ENCODE measurements around the gene SFTPA1. TPM values are rescaled to one million over a fixed set of nuclear protein-coding genes. Genes with fewer than 3 reads are reported as not detected.
"Not testable (repeated sequence)": the region's sequence is repeated elsewhere in the genome, so short reads cannot be mapped to it uniquely, and the experiment has no call there.

The SFTPA1 gene
- total RNA-seq: not detected

- Mint-ChIP-seq H3K27ac (no peak within 1 kb of the TSS), H3K27me3 (peaks cover 1% of the 10 kb centered on the region), H3K4me3 (no peak within 1 kb of the TSS), H3K4me1 (no peaks in the 10 kb centered on the region), H3K9me3 (ENCODE audit: low read depth) (no peaks in the 10 kb centered on the region), H3K36me3 (ENCODE audit: low read depth) (no peaks in the 10 kb centered on the region)
- CTCF ChIA-PET: interaction anchor here (1.2 kb wide), 1 partner anchor 18 kb away, joined by 3 read pairs; no protein-coding TSS in a partner anchor
- POLR2A ChIA-PET: no interaction called here
- intact Hi-C loops (cut with DNase I, micrococcal nuclease): no loop called here
- DNase-seq (no peak), ATAC-seq (no peak)
Measured at GRCh38 chr10:79610601-79611191, at the start of gene SFTPA1. SFTPA1 (plus strand) TSS chr10:79610939; CDS start chr10:79611826, 887 bp downstream.

DNA sequence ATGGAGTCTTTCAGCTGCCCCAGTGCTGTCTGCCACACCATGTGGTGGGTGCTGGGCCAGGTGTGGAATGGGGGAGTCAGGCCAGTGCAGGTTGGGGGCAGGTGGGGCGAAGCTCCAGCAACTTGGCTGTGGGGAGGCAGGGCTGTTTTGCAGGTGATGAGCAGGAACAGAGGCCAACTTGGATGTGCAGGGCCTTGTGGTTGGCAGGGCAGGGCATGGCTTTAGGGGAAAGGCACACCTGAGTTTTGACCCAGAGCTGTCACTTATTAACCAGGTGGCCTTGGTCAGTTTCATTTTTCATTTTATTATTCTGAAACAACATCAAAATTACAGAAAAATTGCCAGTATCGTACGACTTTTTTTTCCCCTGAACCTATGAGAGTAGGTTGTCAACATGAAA lies 49.5 kb upstream of the SFTPA1 start:
- H3K4me3 Mint-ChIP-seq: no peak overlapping the region
- H3K36me3 Mint-ChIP-seq (ENCODE audit: low read depth): no peaks in the 10 kb centered on the region
- no peaks in the 10 kb centered on the region for H3K9me3 Mint-ChIP-seq (ENCODE audit: low read depth)
- DNase-seq: no peak
- H3K4me1 Mint-ChIP-seq: no peaks in the 10 kb centered on the region
- ChIA-PET POLR2A (no interaction called here), CTCF (interaction anchor here (0.6 to 1.5 kb wide), 2 partner anchors 48 to 187 kb away, joined by 3 read pairs; no protein-coding TSS in a partner anchor)
- ATAC-seq: no peak
- intact Hi-C loops (cut with DNase I, micrococcal nuclease): loop anchor here in 1 of 2 experiments (5.0 kb wide), 1 partner anchor 486 kb away; no protein-coding TSS in a partner anchor
- H3K27ac Mint-ChIP-seq: no peak overlapping the region
- H3K27me3 Mint-ChIP-seq: peaks cover 25% of the 10 kb centered on the region

- DNase-seq: peak; percentile 85
- Mint-ChIP-seq H3K9me3 (ENCODE audit: low read depth) (no peaks in the 10 kb centered on the region), H3K4me3 (no peak overlapping the region), H3K4me1 (no peaks in the 10 kb centered on the region), H3K27me3 (peaks cover 30% of the 10 kb centered on the region), H3K36me3 (ENCODE audit: low read depth) (no peaks in the 10 kb centered on the region), H3K27ac (no peak overlapping the region)
- ChIA-PET CTCF (interaction anchor here (0.7 to 1.1 kb wide), 2 partner anchors 10 to 367 kb away, joined by 3 to 7 read pairs; no protein-coding TSS in a partner anchor), POLR2A (no interaction called here)
- ATAC-seq: peak; percentile 88
- intact Hi-C loops (cut with DNase I, micrococcal nuclease): loop anchor here (1.0 to 5.0 kb wide), 4 partner anchors 46 to 485 kb away; no protein-coding TSS in a partner anchor
Measured at GRCh38 chr10:79562135-79562756, 48.5 kb upstream of the SFTPA1 start.

DNA sequence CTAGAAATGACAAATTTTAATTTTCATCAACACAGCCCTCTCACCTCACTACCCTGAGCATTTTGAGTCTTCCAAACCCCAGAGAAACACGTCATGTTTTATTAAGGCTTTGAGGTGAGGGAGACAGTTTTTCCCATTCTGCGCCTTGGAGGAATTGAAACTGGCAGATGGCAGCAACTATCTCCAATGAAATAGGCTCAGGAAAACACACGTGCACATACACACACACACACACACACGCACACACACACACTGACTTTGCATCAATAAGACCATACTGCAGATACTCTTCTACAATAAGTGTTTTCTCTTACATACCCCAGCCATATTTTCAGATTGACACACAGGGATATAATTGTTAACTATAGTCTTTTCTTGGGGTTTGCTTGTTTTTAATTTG lies 47.3 kb upstream of the SFTPA1 start:
- intact Hi-C loops (cut with DNase I, micrococcal nuclease): loop anchor here (2.0 to 5.0 kb wide), 2 partner anchors 365 to 484 kb away; no protein-coding TSS in a partner anchor
- H3K27ac Mint-ChIP-seq: no peak overlapping the region
- POLR2A ChIA-PET: no interaction called here
- ATAC-seq (no peak), DNase-seq (no peak)
- no peak overlapping the region for H3K4me3 Mint-ChIP-seq
- H3K4me1 Mint-ChIP-seq: no peaks in the 10 kb centered on the region
- H3K27me3 Mint-ChIP-seq: peaks cover 38% of the 10 kb centered on the region
- H3K36me3 Mint-ChIP-seq (ENCODE audit: low read depth): no peaks in the 10 kb centered on the region
- CTCF ChIA-PET: interaction anchor here (1.1 to 1.2 kb wide), 2 partner anchors 11 to 67 kb away, joined by 3 to 7 read pairs; no protein-coding TSS in a partner anchor
- H3K9me3 Mint-ChIP-seq (ENCODE audit: low read depth): no peaks in the 10 kb centered on the region

DNA sequence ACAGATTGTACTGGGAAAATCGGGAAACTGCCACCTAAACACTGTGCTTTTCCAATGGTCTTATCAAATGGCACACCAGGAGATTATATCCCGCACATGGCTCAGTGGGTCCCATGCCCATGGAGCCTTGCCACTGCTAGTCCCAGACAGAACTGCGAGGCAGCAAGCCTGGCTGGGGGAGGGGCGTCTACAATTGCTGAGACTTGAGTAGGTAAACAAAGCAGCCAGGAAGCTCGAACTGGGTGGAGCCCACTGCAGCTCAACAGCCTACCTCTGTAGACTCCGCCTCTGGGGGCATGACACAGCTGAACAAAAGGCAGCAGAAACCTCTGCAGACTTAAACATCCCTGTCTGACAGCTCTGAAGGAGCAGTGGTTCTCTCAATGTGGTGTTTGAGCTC lies 40.1 kb upstream of the SFTPA1 start:
- CTCF ChIA-PET: interaction anchor here (0.6 kb wide), 1 partner anchor 320 kb away, joined by 4 read pairs; no protein-coding TSS in a partner anchor

GRCh38 chr10:79579361-79579760 lies 31.4 kb upstream of the SFTPA1 start:
- H3K4me1 Mint-ChIP-seq: no peaks in the 10 kb centered on the region
- POLR2A ChIA-PET: no interaction called here
- no peak for DNase-seq

More for the DNA sequence above, 40.1 kb upstream of the SFTPA1 start:
- H3K27me3 Mint-ChIP-seq: peaks cover 52% of the 10 kb centered on the region
- H3K4me1 Mint-ChIP-seq; H3K36me3 Mint-ChIP-seq (ENCODE audit: low read depth); H3K9me3 Mint-ChIP-seq (ENCODE audit: low read depth); H3K4me3 Mint-ChIP-seq; intact Hi-C loops (cut with DNase I, micrococcal nuclease); DNase-seq; POLR2A ChIA-PET; ATAC-seq; H3K27ac Mint-ChIP-seq: not testable (repeated sequence)

GRCh38 chr10:79581044-79581443 lies 29.7 kb upstream of the SFTPA1 start:
- POLR2A ChIA-PET: no interaction called here
- H3K27ac Mint-ChIP-seq: no peak overlapping the region
- CTCF ChIA-PET: no interaction called here
- H3K9me3 Mint-ChIP-seq (ENCODE audit: low read depth): no peaks in the 10 kb centered on the region
- no peaks in the 10 kb centered on the region for H3K36me3 Mint-ChIP-seq (ENCODE audit: low read depth)
- intact Hi-C loops (cut with DNase I, micrococcal nuclease): no loop called here
- ATAC-seq: no peak
- peaks cover 11% of the 10 kb centered on the region for H3K27me3 Mint-ChIP-seq
- no peak overlapping the region for H3K4me3 Mint-ChIP-seq
- H3K4me1 Mint-ChIP-seq: no peaks in the 10 kb centered on the region
- no peak for DNase-seq

More at GRCh38 chr10:79579361-79579760, 31.4 kb upstream of the SFTPA1 start:
- ATAC-seq: no peak
- H3K27me3 Mint-ChIP-seq: peaks cover 14% of the 10 kb centered on the region
- no peaks in the 10 kb centered on the region for H3K9me3 Mint-ChIP-seq (ENCODE audit: low read depth)
- H3K4me3 Mint-ChIP-seq: no peak overlapping the region
- H3K36me3 Mint-ChIP-seq (ENCODE audit: low read depth): no peaks in the 10 kb centered on the region
- intact Hi-C loops (cut with DNase I, micrococcal nuclease): no loop called here
- CTCF ChIA-PET: no interaction called here
- no peak overlapping the region for H3K27ac Mint-ChIP-seq

DNA sequence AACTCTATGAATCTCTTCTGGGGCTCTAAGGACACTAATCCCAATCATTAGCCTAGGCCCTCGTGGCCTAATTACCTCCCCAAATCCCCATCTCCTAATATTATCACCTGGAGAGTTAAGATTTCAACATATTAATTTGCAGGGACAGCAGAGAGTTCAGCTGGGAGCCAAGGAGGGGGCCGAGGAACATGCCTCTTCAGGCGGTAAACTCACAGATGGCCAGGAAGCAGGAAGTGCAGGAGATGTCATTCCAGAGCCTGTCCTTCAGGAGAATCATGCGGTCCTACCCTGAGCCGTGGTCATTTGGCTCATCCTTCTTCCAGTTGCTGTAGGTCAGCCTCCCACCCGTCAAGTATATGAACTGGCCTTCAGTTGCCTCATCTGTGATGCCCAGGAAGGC lies 28.6 kb upstream of the SFTPA1 start:
- H3K36me3 Mint-ChIP-seq (ENCODE audit: low read depth): no peaks in the 10 kb centered on the region
- H3K27ac Mint-ChIP-seq: no peak overlapping the region
- no peaks in the 10 kb centered on the region for H3K4me1 Mint-ChIP-seq
- DNase-seq (no peak), ATAC-seq (no peak)
- intact Hi-C loops (cut with DNase I, micrococcal nuclease): no loop called here
- peaks cover 7% of the 10 kb centered on the region for H3K27me3 Mint-ChIP-seq
- no peaks in the 10 kb centered on the region for H3K9me3 Mint-ChIP-seq (ENCODE audit: low read depth)
- CTCF ChIA-PET: no interaction called here
- POLR2A ChIA-PET: no interaction called here
- no peak overlapping the region for H3K4me3 Mint-ChIP-seq

DNA sequence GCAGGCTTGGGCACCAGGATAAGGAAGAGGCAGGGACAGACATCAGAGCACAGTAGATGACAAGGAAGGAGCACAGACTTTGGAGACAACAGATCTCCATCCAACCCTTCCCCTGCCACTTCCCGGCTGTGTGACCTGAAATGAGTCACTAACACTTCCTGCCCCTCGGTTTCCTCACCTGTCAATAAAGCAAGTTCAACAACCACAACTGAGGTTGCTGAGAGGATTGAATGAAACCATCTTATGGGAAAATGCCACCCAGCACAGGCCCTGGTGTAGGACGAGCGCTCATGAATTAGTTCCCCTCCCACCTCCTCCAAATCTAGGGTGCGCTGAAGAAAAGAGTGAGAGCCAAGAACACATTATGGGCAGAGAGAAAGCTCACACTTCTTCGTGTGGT lies 27.8 kb upstream of the SFTPA1 start:
- H3K27me3 Mint-ChIP-seq; POLR2A ChIA-PET; H3K27ac Mint-ChIP-seq; intact Hi-C loops (cut with DNase I, micrococcal nuclease); H3K36me3 Mint-ChIP-seq (ENCODE audit: low read depth); H3K4me3 Mint-ChIP-seq; CTCF ChIA-PET; H3K4me1 Mint-ChIP-seq; H3K9me3 Mint-ChIP-seq (ENCODE audit: low read depth); DNase-seq: not testable (repeated sequence)
- ATAC-seq: peak; percentile 33

GRCh38 chr10:79583488-79584024 lies 27.2 kb upstream of the SFTPA1 start:
- intact Hi-C loops (cut with DNase I, micrococcal nuclease): no loop called here
- DNase-seq: no peak
- H3K9me3 Mint-ChIP-seq (ENCODE audit: low read depth): no peaks in the 10 kb centered on the region
- H3K4me1 Mint-ChIP-seq: no peaks in the 10 kb centered on the region
- no peaks in the 10 kb centered on the region for H3K36me3 Mint-ChIP-seq (ENCODE audit: low read depth)
- ATAC-seq: no peak
- peaks cover 5% of the 10 kb centered on the region for H3K27me3 Mint-ChIP-seq
- POLR2A ChIA-PET: no interaction called here
- CTCF ChIA-PET: interaction anchor here (0.8 kb wide), 1 partner anchor 39 kb away, joined by 3 read pairs; no protein-coding TSS in a partner anchor
- no peak overlapping the region for H3K4me3 Mint-ChIP-seq
- no peak overlapping the region for H3K27ac Mint-ChIP-seq

DNA sequence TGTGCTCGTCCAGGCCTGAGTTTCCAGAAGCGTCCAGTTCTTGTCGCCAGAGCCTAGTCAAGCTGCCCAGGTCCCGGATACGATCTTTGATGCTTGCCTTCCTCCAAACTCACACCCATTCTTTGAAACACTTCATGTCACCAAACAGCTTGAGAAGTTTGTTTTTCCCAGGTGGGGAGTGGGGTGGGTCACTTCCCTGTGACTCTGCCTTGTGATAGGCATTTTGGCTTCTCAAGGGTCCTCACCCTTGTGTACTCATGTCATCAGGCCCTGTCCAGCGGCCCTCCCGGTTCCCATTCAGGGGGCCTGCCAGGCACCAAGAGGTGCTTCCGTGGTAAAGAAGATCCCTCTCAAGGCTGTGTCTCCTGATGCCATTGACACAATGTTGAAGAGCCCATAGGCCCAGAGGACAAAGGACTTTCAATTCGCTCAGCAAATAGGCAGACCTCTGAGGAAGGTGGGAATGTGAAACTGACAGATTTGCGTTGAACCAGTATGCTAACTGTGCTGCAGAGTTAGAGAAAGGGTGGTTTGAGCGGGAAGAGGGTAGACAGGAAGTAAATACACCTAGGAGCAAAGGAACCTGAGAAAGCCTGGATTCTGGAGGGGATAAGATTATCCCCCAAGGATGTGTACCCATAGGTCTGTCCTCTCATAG lies 24.7 kb upstream of the SFTPA1 start:
- Mint-ChIP-seq H3K4me1 (no peaks in the 10 kb centered on the region), H3K36me3 (ENCODE audit: low read depth) (no peaks in the 10 kb centered on the region), H3K9me3 (ENCODE audit: low read depth) (no peaks in the 10 kb centered on the region), H3K27ac (no peak overlapping the region), H3K4me3 (no peak overlapping the region), H3K27me3 (peaks cover 8% of the 10 kb centered on the region)
- DNase-seq (no peak), ATAC-seq (no peak)
- CTCF ChIA-PET: no interaction called here
- intact Hi-C loops (cut with DNase I, micrococcal nuclease): no loop called here
- POLR2A ChIA-PET: no interaction called here
